GM12872 (cell line): ENCODE results near the gene XPNPEP3.

ENCODE experiments used
- CTCF ChIP-seq: IDR thresholded peaks from 3 replicates; pipeline ENCODE4 v1.5.1; 2011; ENCODE audit warnings: low read depth, mild to moderate bottlenecking, low read length, moderate library complexity; ENCODE audit not compliant: insufficient read depth

The XPNPEP3 gene

GRCh38 chr22:40922484-40923303, 65.7 kb downstream of the XPNPEP3 start:
- peak; percentile 59 for TF ChIP-seq CTCF

- TF ChIP-seq CTCF, result no peak
Measured at GRCh38 chr22:40928657-40929056, 71.7 kb downstream of the XPNPEP3 start.

GRCh38 chr22:40932396-40932795, 75.4 kb downstream of the XPNPEP3 start:
- no peak for TF ChIP-seq CTCF

- TF ChIP-seq CTCF, result no peak
Measured at GRCh38 chr22:40939202-40939601, 82.3 kb downstream of the XPNPEP3 start.

- TF ChIP-seq CTCF, result no peak
Measured at GRCh38 chr22:40950962-40951794, 94.2 kb downstream of the XPNPEP3 start, which contains the start of gene RBX1. TSS of gene RBX1 (plus strand) at chr22:40951378. CDS start at chr22:40951399, 21 bp downstream.

- TF ChIP-seq CTCF, result no peak
Measured at GRCh38 chr22:40951795-40952605, 95.1 kb downstream of the XPNPEP3 start.

GRCh38 chr22:40953471-40953870, 96.5 kb downstream of the XPNPEP3 start:
- TF ChIP-seq CTCF, result no peak
